HEK293T (cell line): ENCODE results near the gene RANBP3L.
A peak's percentile ranks its signal among the peaks of the same experiment; 100 is the strongest.

Source experiments
- CTCF ChIA-PET: fragments of 350-600 bp; formaldehyde crosslinking; extraction: SDS; loops from one replicate; lab custom pipeline; 2021; ENCODE audit warnings: antibody characterized with exemption, inconsistent platforms; lab: Yijun Ruan, JAX
- POLR2A ChIA-PET: fragments of 350-600 bp; formaldehyde crosslinking; extraction: SDS; loops from one replicate; lab custom pipeline; 2020; ENCODE audit warnings: antibody characterized with exemption, inconsistent platforms; lab: Yijun Ruan, JAX
- DNase-seq: peaks from one replicate; pipeline ENCODE4 v3.0.0; 2012; ENCODE audit warnings: mixed read lengths; ENCODE audit errors: extremely low spot score
- ARNT ChIP-seq: fragments of 450-650 bp; IDR thresholded peaks from 2 replicates; pipeline ENCODE4 v1.6.1; 2017; ENCODE audit warnings: mild to moderate bottlenecking
- BHLHE40 ChIP-seq: fragments of 450-650 bp; IDR thresholded peaks from 2 replicates; pipeline ENCODE4 v1.6.1; 2016; ENCODE audit warnings: mild to moderate bottlenecking, moderate library complexity, borderline replicate concordance
- CTBP1 ChIP-seq: fragments of 450-650 bp; IDR thresholded peaks from 2 replicates; pipeline ENCODE4 v1.6.1; 2016; ENCODE audit warnings: borderline replicate concordance
- ELF4 ChIP-seq: fragments of 450-650 bp; IDR thresholded peaks from 2 replicates; pipeline ENCODE4 v1.6.1; 2017; ENCODE audit warnings: antibody characterized with exemption
- FOXA1 ChIP-seq: fragments of 450-650 bp; IDR thresholded peaks from 2 replicates; pipeline ENCODE4 v1.6.1; 2016; ENCODE audit warnings: mild to moderate bottlenecking
- FOXK2 ChIP-seq: fragments of 450-650 bp; IDR thresholded peaks from 2 replicates; pipeline ENCODE4 v1.6.1; 2016; ENCODE audit warnings: mild to moderate bottlenecking
- FOXM1 ChIP-seq: fragments of 450-650 bp; IDR thresholded peaks from 2 replicates; pipeline ENCODE4 v1.6.1; 2017; ENCODE audit warnings: mild to moderate bottlenecking, borderline replicate concordance
- HDGF ChIP-seq: fragments of 450-650 bp; IDR thresholded peaks from 2 replicates; pipeline ENCODE4 v1.6.1; 2017; ENCODE audit warnings: antibody characterized with exemption, borderline replicate concordance
- L3MBTL2 ChIP-seq: fragments of 450-650 bp; conservative IDR thresholded peaks from 2 replicates; pipeline ENCODE4 v1.6.1; 2016; ENCODE audit warnings: mild to moderate bottlenecking
- LEF1 ChIP-seq: fragments of 450-650 bp; IDR thresholded peaks from 2 replicates; pipeline ENCODE4 v1.6.1; 2017; ENCODE audit warnings: mild to moderate bottlenecking, borderline replicate concordance
- NFRKB ChIP-seq: fragments of 450-650 bp; IDR thresholded peaks from 2 replicates; pipeline ENCODE4 v1.6.1; 2016; ENCODE audit warnings: mild to moderate bottlenecking, moderate library complexity
- PKNOX1 ChIP-seq: fragments of 450-650 bp; IDR thresholded peaks from 2 replicates; pipeline ENCODE4 v1.6.1; 2016
- SP1 ChIP-seq: fragments of 450-650 bp; IDR thresholded peaks from 2 replicates; pipeline ENCODE4 v1.6.1; 2017
- SUZ12 ChIP-seq: fragments of 450-650 bp; IDR thresholded peaks from 2 replicates; pipeline ENCODE4 v1.6.1; 2016; ENCODE audit warnings: mild to moderate bottlenecking
- TARDBP ChIP-seq: fragments of 450-650 bp; IDR thresholded peaks from 2 replicates; pipeline ENCODE4 v1.6.1; 2016
- ZNF384 ChIP-seq: fragments of 450-650 bp; IDR thresholded peaks from 2 replicates; pipeline ENCODE4 v1.6.1; 2016

The RANBP3L gene

DNA sequence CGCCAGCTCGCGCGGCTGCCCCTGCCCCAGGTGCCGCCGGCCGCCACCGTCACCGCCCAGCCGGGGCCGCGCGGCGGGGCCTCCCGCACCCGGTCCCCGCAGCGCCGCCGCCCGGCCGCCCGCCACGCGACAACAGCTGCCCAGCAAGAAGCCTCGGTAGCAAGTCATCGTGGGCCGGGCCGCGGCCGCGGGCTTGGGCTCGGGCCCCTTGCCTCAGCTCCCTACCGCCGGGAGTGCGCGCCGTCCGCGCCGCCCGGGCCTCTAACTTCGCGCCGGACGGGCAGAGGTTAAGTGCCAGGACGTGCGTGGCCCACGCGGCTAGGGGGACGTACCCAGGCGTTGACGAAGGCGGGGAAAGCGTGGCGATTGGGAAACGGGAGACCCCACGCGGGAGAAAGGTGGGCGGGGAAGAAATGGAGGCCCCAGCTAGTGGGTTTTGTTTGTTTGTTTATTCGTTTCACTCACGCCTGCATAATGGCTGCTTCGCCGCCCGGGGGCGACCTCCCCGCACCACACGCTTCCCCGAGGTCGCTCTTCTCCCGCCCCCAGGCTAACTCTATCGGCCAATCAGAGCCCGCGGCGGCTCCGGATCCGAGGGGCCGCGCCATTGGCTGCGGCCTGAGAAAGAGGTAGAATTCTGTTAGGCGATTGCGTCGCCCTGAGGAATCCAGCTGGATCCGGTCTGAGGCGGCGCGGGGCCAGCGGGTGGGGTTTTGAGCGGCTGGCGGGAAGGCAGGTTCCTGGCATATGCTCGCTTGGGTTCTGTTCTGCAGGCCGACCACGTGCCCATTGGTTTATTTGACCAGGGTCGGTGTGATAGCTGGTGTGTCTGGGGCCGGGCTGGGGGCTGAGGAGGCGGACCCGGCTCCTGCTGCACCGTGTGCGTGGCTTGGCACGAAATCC lies 59.8 kb downstream of the RANBP3L start, which contains the start of gene NADK2:
NADK2 (minus strand) TSS at position 295 of the 903 bp plus-strand sequence; CDS start at position 168, 127 bp downstream.
- TF ChIP-seq FOXM1 (0 out of 2 replicates have a peak, but pooled peaks have one; percentile 33), TARDBP (peak; percentile 97), ARNT (0 out of 2 replicates have a peak, but pooled peaks have one; percentile 39), L3MBTL2 (peak; percentile 100), HDGF (no peak)
- ChIA-PET POLR2A (interaction anchor here (0.5 to 2.8 kb wide), 19 partner anchors 10 to 266 kb away, joined by 3 to 19 read pairs (median 4); no protein-coding TSS in a partner anchor), CTCF (interaction anchor here (0.6 to 1.9 kb wide), 11 partner anchors 9 to 155 kb away, joined by 3 to 8 read pairs (median 4); no protein-coding TSS in a partner anchor)
- DNase-seq, result peak; percentile 91

- CTCF ChIA-PET, result interaction anchor here (0.6 to 1.9 kb wide), 11 partner anchors 10 to 156 kb away, joined by 3 to 8 read pairs (median 4); no protein-coding TSS in a partner anchor
- DNase-seq, result peak; percentile 55
Measured at GRCh38 chr5:36240779-36241630, 60.7 kb downstream of the RANBP3L start.

GRCh38 chr5:36239370-36240293 lies 62.1 kb downstream of the RANBP3L start:
- POLR2A ChIA-PET, result interaction anchor here (1.5 kb wide), 1 partner anchor 89 kb away, joined by 4 read pairs; no protein-coding TSS in a partner anchor
- DNase-seq, result no peak
- CTCF ChIA-PET, result interaction anchor here (0.8 kb wide), 1 partner anchor 26 kb away, joined by 3 read pairs; no protein-coding TSS in a partner anchor
- TF ChIP-seq TARDBP (no peak), CTBP1 (no peak), NFRKB (no peak), FOXA1 (no peak), SUZ12 (no peak), ARNT (no peak), FOXK2 (no peak), LEF1 (no peak), BHLHE40 (no peak)

More at GRCh38 chr5:36240779-36241630, 60.7 kb downstream of the RANBP3L start:
- POLR2A ChIA-PET, result interaction anchor here (0.5 to 2.8 kb wide), 17 partner anchors 11 to 267 kb away, joined by 3 to 19 read pairs (median 4); no protein-coding TSS in a partner anchor
- TF ChIP-seq L3MBTL2 (no peak), SUZ12 (no peak), TARDBP (no peak), BHLHE40 (no peak), PKNOX1 (no peak), FOXK2 (no peak), SP1 (no peak), CTBP1 (no peak), HDGF (no peak), ARNT (no peak)

- no peak for DNase-seq
- ChIA-PET POLR2A (no interaction called here), CTCF (interaction anchor here (0.8 kb wide), 1 partner anchor 159 kb away, joined by 3 read pairs; no protein-coding TSS in a partner anchor)
- TF ChIP-seq L3MBTL2, result no peak
- no peak for TF ChIP-seq ARNT
- no peak for TF ChIP-seq FOXA1
- TF ChIP-seq BHLHE40, result no peak
Measured at GRCh38 chr5:36238502-36239295, 63.0 kb downstream of the RANBP3L start.

- no peak for DNase-seq
- ChIA-PET CTCF (no interaction called here), POLR2A (no interaction called here)
- no peak for TF ChIP-seq CTBP1
- no peak for TF ChIP-seq ELF4
- no peak for TF ChIP-seq ARNT
- no peak for TF ChIP-seq TARDBP
- TF ChIP-seq FOXM1, result no peak
- TF ChIP-seq NFRKB, result no peak
- no peak for TF ChIP-seq LEF1
- no peak for TF ChIP-seq PKNOX1
- TF ChIP-seq HDGF, result no peak
- TF ChIP-seq FOXK2, result no peak
- TF ChIP-seq BHLHE40, result no peak
- TF ChIP-seq ZNF384, result no peak
- TF ChIP-seq SUZ12, result no peak
- TF ChIP-seq FOXA1, result no peak
- TF ChIP-seq SP1, result no peak
- TF ChIP-seq L3MBTL2, result no peak
Measured at GRCh38 chr5:36237751-36238150, 64.0 kb downstream of the RANBP3L start.
